ENCODE data around the gene NEDD4L.

The NEDD4L gene

GRCh38 chr18:58324824-58325480 lies 280.9 kb downstream of the NEDD4L start:
- Histone ChIP-seq H3K36me3 (ENCODE audit: control insufficient read depth in 1 of 2, insufficient read depth in 2 of 2, low read length in 2 of 2) (peaks cover 21 to 22% of the 10 kb centered on the region in 2 experiments), H2BK12ac (ENCODE audit: low read length) (no peak overlapping the region), H3K4me1 (ENCODE audit: control insufficient read depth in 1 of 2, insufficient read depth in 2 of 2, low read length in 2 of 2) (no peaks in the 10 kb centered on the region), H3K14ac (ENCODE audit: low read length) (no peak overlapping the region), H2BK5ac (ENCODE audit: low read depth, low read length, poor library complexity) (no peak overlapping the region), H2AK5ac (ENCODE audit: low read length) (no peak overlapping the region), H3K79me1 (ENCODE audit: low read length) (no peaks in the 10 kb centered on the region), H4K12ac (ENCODE audit: low read depth, low read length) (no peak overlapping the region), H4K8ac (ENCODE audit: low read depth, low read length) (no peak overlapping the region), H3K4ac (ENCODE audit: low read depth, low read length) (no peak overlapping the region), H2AFZ (ENCODE audit: insufficient read depth, low read length, poor library complexity) (no peak overlapping the region), H3K23ac (ENCODE audit: low read length) (no peak overlapping the region), H3K79me2 (ENCODE audit: control insufficient read depth, insufficient read depth, low read length, poor library complexity) (no peaks in the 10 kb centered on the region), H3K27me3 (ENCODE audit: insufficient read depth, low read length) (no peaks in the 10 kb centered on the region), H3K18ac (ENCODE audit: low read length) (no peak overlapping the region), H3K9me3 (ENCODE audit: insufficient read depth, low read depth, low read length) (no peaks in the 10 kb centered on the region), H3K4me2 (ENCODE audit: low read length) (no peak overlapping the region), H2BK120ac (ENCODE audit: insufficient read depth, low read length, poor library complexity) (no peak overlapping the region), H3K4me3 (ENCODE audit: low read depth, low read length) (no peak overlapping the region), H3K9ac (ENCODE audit: low read length) (no peak overlapping the region), H4K91ac (ENCODE audit: low read depth, low read length) (no peak overlapping the region), H3K27ac (ENCODE audit: low read depth, low read length) (no peak overlapping the region)
- WGBS (ENCODE audit: extremely low coverage, insufficient coverage, insufficient read length): no CpG with 5 or more reads among the region's 16 CpGs
- DNase-seq: no peak

- Histone ChIP-seq H2BK5ac (ENCODE audit: low read depth, low read length, poor library complexity) (no peak overlapping the region), H3K36me3 (ENCODE audit: control insufficient read depth in 1 of 2, insufficient read depth in 2 of 2, low read length in 2 of 2) (peaks cover 21 to 22% of the 10 kb centered on the region in 2 experiments), H3K23ac (ENCODE audit: low read length) (no peak overlapping the region), H3K4me3 (ENCODE audit: low read depth, low read length) (no peak overlapping the region), H3K79me2 (ENCODE audit: control insufficient read depth, insufficient read depth, low read length, poor library complexity) (no peaks in the 10 kb centered on the region), H3K4me1 (ENCODE audit: control insufficient read depth in 1 of 2, insufficient read depth in 2 of 2, low read length in 2 of 2) (no peaks in the 10 kb centered on the region), H2AK5ac (ENCODE audit: low read length) (no peak overlapping the region), H3K4ac (ENCODE audit: low read depth, low read length) (no peak overlapping the region), H3K18ac (ENCODE audit: low read length) (no peak overlapping the region), H4K8ac (ENCODE audit: low read depth, low read length) (no peak overlapping the region), H2BK120ac (ENCODE audit: insufficient read depth, low read length, poor library complexity) (no peak overlapping the region), H2AFZ (ENCODE audit: insufficient read depth, low read length, poor library complexity) (no peak overlapping the region), H4K91ac (ENCODE audit: low read depth, low read length) (no peak overlapping the region), H3K27ac (ENCODE audit: low read depth, low read length) (no peak overlapping the region), H3K9ac (ENCODE audit: low read length) (no peak overlapping the region), H2BK12ac (ENCODE audit: low read length) (no peak overlapping the region), H4K12ac (ENCODE audit: low read depth, low read length) (no peak overlapping the region), H3K79me1 (ENCODE audit: low read length) (no peaks in the 10 kb centered on the region), H3K27me3 (ENCODE audit: insufficient read depth, low read length) (no peaks in the 10 kb centered on the region), H3K14ac (ENCODE audit: low read length) (no peak overlapping the region), H3K9me3 (ENCODE audit: insufficient read depth, low read depth, low read length) (no peaks in the 10 kb centered on the region), H3K4me2 (ENCODE audit: low read length) (no peak overlapping the region)
- DNase-seq: no peak
- no CpG with 5 or more reads among the region's 2 CpGs for WGBS (ENCODE audit: extremely low coverage, insufficient coverage, insufficient read length)
These were observed 281.5 kb downstream of the NEDD4L start for GRCh38 chr18:58325494-58325893.

GRCh38 chr18:58334061-58334460 lies 290.0 kb downstream of the NEDD4L start:
- Histone ChIP-seq H2BK12ac (ENCODE audit: low read length) (no peak overlapping the region), H3K4me2 (ENCODE audit: low read length) (no peak overlapping the region), H3K4me3 (ENCODE audit: low read depth, low read length) (no peak overlapping the region), H3K79me2 (ENCODE audit: control insufficient read depth, insufficient read depth, low read length, poor library complexity) (no peaks in the 10 kb centered on the region), H2BK120ac (ENCODE audit: insufficient read depth, low read length, poor library complexity) (no peak overlapping the region), H3K27ac (ENCODE audit: low read depth, low read length) (no peak overlapping the region), H3K79me1 (ENCODE audit: low read length) (no peaks in the 10 kb centered on the region), H2AK5ac (ENCODE audit: low read length) (no peak overlapping the region), H3K4ac (ENCODE audit: low read depth, low read length) (no peak overlapping the region), H3K36me3 (ENCODE audit: control insufficient read depth in 1 of 2, insufficient read depth in 2 of 2, low read length in 2 of 2) (peaks cover 11% of the 10 kb centered on the region in 2 experiments), H2AFZ (ENCODE audit: insufficient read depth, low read length, poor library complexity) (no peak overlapping the region), H4K12ac (ENCODE audit: low read depth, low read length) (no peak overlapping the region), H3K4me1 (ENCODE audit: control insufficient read depth in 1 of 2, insufficient read depth in 2 of 2, low read length in 2 of 2) (peaks cover 3 to 4% of the 10 kb centered on the region in 2 experiments), H3K23ac (ENCODE audit: low read length) (no peak overlapping the region), H3K9ac (ENCODE audit: low read length) (no peak overlapping the region), H4K91ac (ENCODE audit: low read depth, low read length) (no peak overlapping the region), H4K8ac (ENCODE audit: low read depth, low read length) (no peak overlapping the region), H2BK5ac (ENCODE audit: low read depth, low read length, poor library complexity) (no peak overlapping the region), H3K27me3 (ENCODE audit: insufficient read depth, low read length) (no peaks in the 10 kb centered on the region), H3K18ac (ENCODE audit: low read length) (no peak overlapping the region), H3K14ac (ENCODE audit: low read length) (no peak overlapping the region), H3K9me3 (ENCODE audit: insufficient read depth, low read depth, low read length) (no peaks in the 10 kb centered on the region)
- WGBS (ENCODE audit: extremely low coverage, insufficient coverage, insufficient read length): no CpG with 5 or more reads among the region's 2 CpGs
- DNase-seq: no peak

DNA sequence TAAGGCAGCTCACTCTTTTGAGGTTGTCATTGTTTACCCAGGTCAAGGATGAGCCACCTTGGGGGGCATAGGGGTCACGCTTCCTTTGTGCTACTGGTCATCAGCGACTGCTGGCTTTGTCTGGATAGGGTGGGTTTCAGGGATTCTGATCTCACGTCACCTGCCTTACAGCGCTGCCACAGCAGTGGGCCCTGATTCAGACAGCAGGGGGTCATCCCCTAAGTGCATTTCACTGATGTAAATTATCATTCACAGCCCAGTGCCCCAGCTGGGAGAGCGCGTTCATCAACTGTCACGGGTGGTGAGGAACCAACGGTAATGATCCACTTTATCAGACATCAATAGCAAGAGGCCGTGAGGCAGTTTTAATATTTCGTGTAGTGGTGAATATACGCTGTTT lies 291.2 kb downstream of the NEDD4L start:
- Histone ChIP-seq H3K23ac (ENCODE audit: low read length) (no peak overlapping the region), H3K79me2 (ENCODE audit: control insufficient read depth, insufficient read depth, low read length, poor library complexity) (no peaks in the 10 kb centered on the region), H4K91ac (ENCODE audit: low read depth, low read length) (no peak overlapping the region), H2AK5ac (ENCODE audit: low read length) (no peak overlapping the region), H3K14ac (ENCODE audit: low read length) (no peak overlapping the region), H3K79me1 (ENCODE audit: low read length) (no peaks in the 10 kb centered on the region), H3K4me2 (ENCODE audit: low read length) (no peak overlapping the region), H2BK12ac (ENCODE audit: low read length) (no peak overlapping the region), H3K4me3 (ENCODE audit: low read depth, low read length) (no peak overlapping the region), H3K27ac (ENCODE audit: low read depth, low read length) (no peak overlapping the region), H4K12ac (ENCODE audit: low read depth, low read length) (no peak overlapping the region), H2BK5ac (ENCODE audit: low read depth, low read length, poor library complexity) (no peak overlapping the region), H3K18ac (ENCODE audit: low read length) (no peak overlapping the region), H3K9ac (ENCODE audit: low read length) (no peak overlapping the region), H4K8ac (ENCODE audit: low read depth, low read length) (no peak overlapping the region), H3K4me1 (ENCODE audit: control insufficient read depth in 1 of 2, insufficient read depth in 2 of 2, low read length in 2 of 2) (peaks cover 3 to 4% of the 10 kb centered on the region in 2 experiments), H3K27me3 (ENCODE audit: insufficient read depth, low read length) (no peaks in the 10 kb centered on the region), H3K9me3 (ENCODE audit: insufficient read depth, low read depth, low read length) (no peaks in the 10 kb centered on the region), H3K4ac (ENCODE audit: low read depth, low read length) (no peak overlapping the region), H2AFZ (ENCODE audit: insufficient read depth, low read length, poor library complexity) (no peak overlapping the region), H2BK120ac (ENCODE audit: insufficient read depth, low read length, poor library complexity) (no peak overlapping the region), H3K36me3 (ENCODE audit: control insufficient read depth in 1 of 2, insufficient read depth in 2 of 2, low read length in 2 of 2) (peaks cover 8 to 11% of the 10 kb centered on the region in 2 experiments)
- no CpG with 5 or more reads among the region's 11 CpGs for WGBS (ENCODE audit: extremely low coverage, insufficient coverage, insufficient read length)
- DNase-seq: no peak

All from trophoblast cell (in vitro differentiated cells and primary cell).